Stimulated activated CD4-positive, alpha-beta T cell treated with anti-CD3 and anti-CD28 coated beads, TNF-alpha, amount 100 ng/mL, for 4 hours (primary cell): ENCODE data around the gene AMY2A.
"Not testable (repeated sequence)": the region's sequence is repeated elsewhere in the genome, so short reads cannot be mapped to it uniquely, and the experiment has no call there.

Source experiments
- DNase-seq, 3 experiments: peaks; one replicate each; pipeline ENCODE4 v3.0.0-alpha.2; 2020; ENCODE audit warnings: low read depth in 3 of 3

Gene AMY2A

DNA sequence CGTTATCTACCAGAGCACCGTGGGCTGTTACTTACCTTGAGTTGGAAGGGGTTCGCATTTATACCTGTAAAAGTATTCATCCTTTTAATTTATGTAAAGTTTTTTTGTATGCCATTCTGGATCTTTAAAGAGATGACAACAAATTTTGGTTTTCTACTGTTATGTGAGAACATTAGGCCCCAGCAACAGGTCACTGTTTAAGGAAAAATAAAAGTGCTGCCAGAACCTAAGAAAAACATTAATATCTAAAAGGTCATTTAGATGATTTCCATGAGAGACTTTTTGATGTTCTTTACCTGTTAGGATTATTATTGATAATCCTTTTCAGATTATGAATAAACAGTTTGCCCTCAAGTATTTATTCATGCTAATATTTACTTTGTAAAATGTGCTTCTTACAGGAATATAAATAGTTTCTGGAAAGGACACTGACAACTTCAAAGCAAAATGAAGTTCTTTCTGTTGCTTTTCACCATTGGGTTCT is at the start of gene AMY2A:
AMY2A (plus strand) TSS at position 434 of the 484 bp plus-strand sequence; CDS start at position 448, 14 bp downstream.
- not testable (repeated sequence) for DNase-seq

DNA sequence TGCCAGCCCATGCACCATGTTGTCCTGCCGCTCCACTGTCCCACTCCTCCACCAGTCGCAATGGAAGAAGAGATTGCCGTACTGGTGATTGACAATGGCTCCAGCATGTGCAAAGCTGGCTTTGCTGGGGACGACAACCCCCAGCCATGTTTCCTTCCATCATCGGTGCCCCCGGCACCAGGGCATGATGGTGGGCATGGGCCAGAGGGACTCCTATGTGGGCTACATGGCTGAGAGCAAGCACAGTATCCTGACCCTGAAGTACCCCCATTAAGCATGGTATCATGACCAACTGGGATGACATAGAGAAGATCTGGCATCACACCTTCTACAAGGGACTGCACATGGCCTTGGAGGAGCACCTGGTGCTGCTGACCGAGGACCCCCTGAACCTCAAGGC is 47.7 kb upstream of the AMY2A start:
- no peak for DNase-seq

DNA sequence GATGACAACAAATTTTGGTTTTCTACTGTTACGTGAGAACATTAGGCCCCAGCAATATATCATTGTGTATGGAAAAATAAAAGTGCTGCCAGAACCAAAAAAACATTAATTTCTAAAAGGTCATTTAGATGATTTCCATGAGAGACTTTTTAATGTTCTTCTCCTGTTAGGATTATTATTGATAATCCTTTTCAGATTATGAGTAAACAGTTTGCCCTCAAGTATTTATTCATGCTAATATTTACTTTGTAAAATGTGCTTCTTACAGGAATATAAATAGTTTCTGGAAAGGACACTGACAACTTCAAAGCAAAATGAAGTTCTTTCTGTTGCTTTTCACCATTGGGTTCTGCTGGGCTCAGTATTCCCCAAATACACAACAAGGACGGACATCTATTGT is 45.9 kb upstream of the AMY2A start, which contains the start of gene AMY2B:
AMY2B (plus strand) TSS at position 301 of the 400 bp plus-strand sequence; CDS start at position 315, 14 bp downstream.
- DNase-seq, result not testable (repeated sequence)

DNA sequence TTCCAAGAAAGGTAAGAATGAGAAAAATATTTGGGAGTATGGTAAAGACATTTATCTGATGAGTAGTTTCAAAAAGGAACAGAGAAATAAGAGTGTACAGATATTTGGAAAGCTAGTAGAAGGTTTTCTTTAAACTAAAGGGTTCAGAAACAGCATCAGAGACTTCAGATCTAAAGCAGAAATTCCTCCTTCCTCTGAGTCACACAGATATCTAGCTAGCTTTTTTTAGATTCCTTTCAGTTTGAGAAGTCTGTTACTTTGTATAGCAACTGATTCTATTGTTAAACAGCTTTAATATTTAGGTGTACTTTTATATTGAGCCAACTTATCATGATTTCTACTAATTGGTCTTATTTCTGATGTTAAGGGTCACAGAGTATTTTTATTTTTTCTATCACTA is 41.2 kb upstream of the AMY2A start:
- DNase-seq, result no peak

DNA sequence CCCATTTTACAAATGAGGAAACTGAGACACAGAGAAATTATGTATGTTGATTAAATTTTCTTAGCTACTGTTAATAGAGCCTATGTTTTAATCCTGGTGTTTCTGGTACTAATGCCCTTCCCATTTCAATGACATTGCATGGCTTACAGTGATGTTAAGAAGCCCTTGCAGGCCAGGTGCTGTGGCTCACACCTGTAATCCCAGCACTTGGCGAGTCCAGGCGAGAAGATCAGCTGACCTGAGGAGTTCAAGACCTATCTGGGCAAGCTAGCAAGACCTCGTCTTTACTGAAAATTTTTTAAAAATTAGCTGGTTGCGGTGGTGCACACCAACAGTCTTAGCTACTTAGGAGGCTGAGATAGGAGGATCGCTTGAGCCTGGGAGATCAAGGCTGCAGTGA is 40.4 kb upstream of the AMY2A start:
- DNase-seq, result not testable (repeated sequence)

DNA sequence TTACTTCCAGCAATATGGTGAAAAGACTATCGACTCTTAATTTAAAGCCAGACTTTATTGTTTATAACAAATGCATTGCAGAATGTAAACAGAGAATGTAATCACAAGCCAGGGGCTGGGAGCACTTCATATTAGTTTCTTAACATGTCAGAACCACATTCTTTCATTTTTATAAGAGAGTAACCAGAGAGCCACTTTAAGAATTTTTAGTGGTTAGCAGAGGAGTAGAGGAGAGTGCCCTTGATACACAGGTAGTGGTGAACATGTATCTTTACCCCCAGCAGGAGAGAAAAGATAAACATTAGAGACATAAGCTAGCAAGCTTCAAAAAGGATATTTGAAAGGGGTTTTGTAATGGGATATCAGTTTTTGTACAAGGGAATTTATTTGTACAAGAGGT is 34.8 kb upstream of the AMY2A start:
- DNase-seq, result no peak

- DNase-seq, result no peak
Measured at GRCh38 chr1:103583887-103584286, 33.3 kb upstream of the AMY2A start.

GRCh38 chr1:103584537-103584936 is 32.7 kb upstream of the AMY2A start:
- DNase-seq, result no peak

- not testable (repeated sequence) for DNase-seq
Measured at GRCh38 chr1:103602740-103603139, 14.5 kb upstream of the AMY2A start.

- no peak for DNase-seq
Measured at GRCh38 chr1:103616362-103616761, 865 bp upstream of the AMY2A start.

GRCh38 chr1:103627436-103627835 is 10.2 kb downstream of the AMY2A start:
- DNase-seq, result not testable (repeated sequence)

- DNase-seq, result not testable (repeated sequence)
Measured at GRCh38 chr1:103641194-103641593, 24.0 kb downstream of the AMY2A start.

- DNase-seq, result not testable (repeated sequence)
Measured at GRCh38 chr1:103643908-103644307, 26.7 kb downstream of the AMY2A start.

DNA sequence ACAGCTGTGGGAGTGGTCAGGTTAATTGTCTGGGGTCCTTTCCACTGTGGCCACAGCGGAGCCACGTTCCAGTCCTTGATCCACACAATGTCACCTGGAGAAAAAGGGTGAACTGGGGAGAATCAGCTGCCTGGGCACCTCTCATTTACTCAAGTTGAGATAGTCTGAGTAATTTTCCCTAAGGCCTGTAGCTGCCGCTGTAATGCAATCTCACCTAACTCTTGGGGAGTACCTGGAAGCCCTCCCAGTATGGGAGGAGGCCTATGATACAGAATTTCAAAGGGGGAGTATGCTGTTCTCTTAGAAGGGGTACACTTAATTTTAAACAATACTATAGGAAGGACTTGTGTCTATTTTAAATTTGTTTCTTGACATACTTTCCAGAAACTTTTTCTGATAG is 33.1 kb downstream of the AMY2A start:
- not testable (repeated sequence) for DNase-seq

- DNase-seq, result not testable (repeated sequence)
Measured at GRCh38 chr1:103650889-103651288, 33.7 kb downstream of the AMY2A start.

DNA sequence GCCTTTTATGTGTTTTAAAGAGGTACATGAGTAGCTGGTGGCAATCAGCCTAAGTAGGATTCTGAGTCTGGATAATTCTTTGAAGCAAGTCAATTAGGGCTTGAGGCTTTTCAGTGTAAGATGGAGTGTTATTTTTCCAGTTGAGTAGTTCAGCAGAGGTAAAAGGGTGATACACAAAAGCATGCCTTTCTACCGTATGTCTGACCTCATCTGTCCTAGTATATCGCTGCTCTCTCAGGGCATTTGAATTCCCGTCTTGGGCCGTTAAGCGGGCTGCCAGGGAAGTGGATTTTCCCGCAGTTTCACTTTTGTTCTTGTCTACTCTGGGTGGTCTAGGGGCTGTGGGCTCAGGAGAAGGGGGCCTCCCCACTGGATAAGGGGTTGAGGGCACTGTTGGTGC is 36.9 kb downstream of the AMY2A start:
- DNase-seq, result not testable (repeated sequence)

DNA sequence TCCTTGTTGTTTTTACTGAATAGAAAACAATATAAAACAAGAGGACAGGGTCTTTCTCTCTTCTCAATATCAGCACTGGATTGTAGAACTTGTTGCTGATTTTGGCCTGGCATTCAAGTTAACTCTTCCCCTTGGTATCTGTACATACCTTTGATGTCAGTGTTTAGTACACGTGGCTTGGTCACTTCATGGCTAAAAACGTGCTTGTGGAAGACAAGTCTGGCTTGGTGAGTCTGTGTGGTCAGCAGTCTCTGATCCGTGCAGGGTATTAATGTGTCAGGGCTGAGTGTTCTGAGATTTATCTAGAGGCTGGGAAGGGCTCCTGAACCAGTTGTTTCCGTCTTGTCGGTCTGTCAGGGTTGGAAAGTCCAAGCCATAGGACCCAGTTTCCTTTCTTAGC is 38.2 kb downstream of the AMY2A start, which contains the start of gene AMY1A:
AMY1A (plus strand) TSS at position 301 of the 400 bp plus-strand sequence. CDS start 571 bp downstream, outside the sequence.
- not testable (repeated sequence) for DNase-seq
